HG03039 (cell line): Measurements from ENCODE around the gene DTHD1.

Source experiments
- ATAC-seq: cut with Tn5 transposase; IDR thresholded peaks from one replicate; pipeline ENCODE4 v1.9.1; 2021; ENCODE audit warnings: mild to moderate bottlenecking, moderate library complexity; ENCODE audit not compliant: unreplicated experiment

Gene DTHD1

GRCh38 chr4:36269101-36269500, 12.3 kb upstream of the DTHD1 start:
- no peak for ATAC-seq

DNA sequence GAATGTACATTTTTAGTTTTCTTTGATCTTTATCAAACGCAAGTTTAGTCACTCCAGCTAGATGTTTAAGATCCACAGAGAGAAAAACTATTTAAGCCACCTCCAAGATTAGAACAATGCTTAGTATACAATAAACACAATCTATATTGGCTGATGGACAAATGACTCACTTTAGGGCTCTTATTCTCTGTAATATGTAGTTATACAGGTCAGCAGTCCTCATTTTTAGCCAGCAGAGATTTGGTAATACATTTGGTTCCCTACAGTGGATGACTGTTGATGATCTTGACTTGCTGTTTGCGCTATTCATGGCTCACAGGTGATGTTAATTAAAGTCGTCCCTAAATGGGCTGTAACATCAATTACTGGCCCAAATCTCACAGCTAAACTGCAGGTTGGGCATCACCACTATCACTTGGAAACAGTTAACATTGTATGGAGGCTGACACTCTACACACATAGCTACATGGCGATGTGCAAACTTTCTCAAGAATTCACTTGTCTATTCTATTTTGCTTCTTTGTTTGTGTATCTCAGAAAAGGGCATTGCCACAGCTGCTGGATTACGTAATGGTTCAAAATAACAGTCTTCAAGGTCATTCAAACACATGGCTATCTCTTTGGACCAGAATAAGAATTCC, 11.8 kb upstream of the DTHD1 start:
- ATAC-seq, result no peak

DNA sequence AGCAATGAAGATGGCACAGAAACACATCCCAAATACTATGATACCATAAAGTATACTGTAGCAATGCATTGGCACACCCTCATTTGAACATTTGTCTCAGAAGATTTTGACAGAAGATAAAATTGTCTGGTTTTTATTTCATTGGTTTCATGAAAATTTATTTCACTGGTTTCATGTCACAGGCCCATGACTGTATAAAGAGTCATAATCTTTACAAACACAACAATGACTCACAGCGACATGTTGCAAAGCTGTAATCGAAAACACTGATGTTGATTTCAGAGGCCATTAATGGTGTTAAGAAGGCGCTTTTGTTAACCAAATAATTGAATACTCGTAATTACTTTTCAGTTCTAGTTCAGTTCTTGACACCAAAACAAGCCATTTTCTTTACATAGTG, 8.1 kb upstream of the DTHD1 start:
- no peak for ATAC-seq

GRCh38 chr4:36274158-36274557, 7.3 kb upstream of the DTHD1 start:
- ATAC-seq, result no peak

DNA sequence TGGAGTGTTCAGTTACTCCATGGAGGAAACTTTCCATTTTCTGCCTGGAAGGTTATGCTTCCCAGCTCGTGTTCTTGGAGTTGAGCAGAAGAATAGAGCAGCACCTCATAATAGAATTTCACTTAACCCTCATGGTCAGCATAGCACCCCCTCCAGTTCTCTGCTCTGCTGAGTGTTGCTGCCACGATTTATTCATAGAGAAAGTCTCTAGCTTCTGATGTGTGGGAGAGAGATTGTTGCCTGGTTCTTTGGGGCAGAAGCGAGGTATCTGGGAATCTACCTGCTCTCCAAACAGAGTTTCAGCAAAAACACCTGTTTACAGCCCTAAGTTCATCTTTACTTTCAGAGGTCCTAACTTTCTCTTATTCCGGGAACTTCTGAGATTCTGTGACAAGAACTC, 3.9 kb upstream of the DTHD1 start:
- ATAC-seq, result no peak

DNA sequence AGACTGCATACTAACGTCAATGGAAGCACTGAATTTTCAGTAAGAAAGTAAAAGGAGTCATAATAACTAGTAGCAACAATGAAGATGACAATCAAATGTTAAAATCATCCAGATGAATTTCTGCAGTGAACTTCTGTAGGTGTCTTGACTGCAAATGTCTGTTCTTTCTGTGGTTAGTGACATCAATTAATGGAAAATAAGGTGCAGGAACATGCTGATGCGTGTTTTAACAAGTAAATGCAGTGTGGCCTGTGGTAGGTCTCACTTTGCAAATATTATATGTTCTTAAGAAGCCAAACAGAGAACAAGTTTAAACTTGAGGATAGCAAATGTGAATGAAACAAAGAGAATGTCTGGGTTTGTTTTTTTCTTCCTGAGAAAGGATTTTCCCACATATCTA, 2.6 kb upstream of the DTHD1 start:
- no peak for ATAC-seq

GRCh38 chr4:36280555-36280954, 861 bp upstream of the DTHD1 start:
- no peak for ATAC-seq

GRCh38 chr4:36282503-36283030, 1.2 kb downstream of the DTHD1 start:
- no peak for ATAC-seq

- no peak for ATAC-seq
Measured at GRCh38 chr4:36283912-36284465, 2.6 kb downstream of the DTHD1 start.

DNA sequence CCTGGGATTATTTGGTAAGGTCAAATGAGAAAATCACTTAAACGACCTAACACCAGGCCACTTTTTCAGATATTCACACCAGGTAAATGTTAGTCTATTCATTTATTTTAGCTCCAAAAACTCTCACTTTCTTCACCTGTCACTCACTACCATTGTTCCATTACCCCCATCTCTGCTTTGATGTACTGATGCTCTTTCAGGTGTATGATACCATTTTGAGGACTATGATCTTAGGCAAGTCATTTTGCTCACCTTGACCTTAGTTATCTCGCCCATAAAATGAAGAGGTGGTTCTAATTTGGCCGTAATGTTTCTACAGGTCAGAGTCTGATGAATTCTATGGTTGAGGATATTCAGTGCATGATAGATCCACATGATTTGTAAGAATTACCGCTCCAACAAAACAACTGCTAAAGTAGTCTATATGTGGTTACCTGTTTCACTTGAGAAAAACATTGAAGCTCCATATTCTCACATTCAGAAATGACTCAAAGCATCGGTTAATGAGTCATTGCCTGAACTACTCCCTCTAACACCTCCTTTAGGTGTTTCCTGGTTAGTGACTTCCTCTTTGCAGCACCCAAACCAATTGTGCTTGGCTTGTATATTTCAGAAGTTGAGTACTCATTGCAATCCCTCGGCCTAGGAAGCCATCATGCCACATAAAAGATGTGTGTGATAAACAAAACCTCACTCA, 4.5 kb downstream of the DTHD1 start:
- ATAC-seq, result peak; percentile 99

- no peak for ATAC-seq
Measured at GRCh38 chr4:36286481-36286871, 5.1 kb downstream of the DTHD1 start.

DNA sequence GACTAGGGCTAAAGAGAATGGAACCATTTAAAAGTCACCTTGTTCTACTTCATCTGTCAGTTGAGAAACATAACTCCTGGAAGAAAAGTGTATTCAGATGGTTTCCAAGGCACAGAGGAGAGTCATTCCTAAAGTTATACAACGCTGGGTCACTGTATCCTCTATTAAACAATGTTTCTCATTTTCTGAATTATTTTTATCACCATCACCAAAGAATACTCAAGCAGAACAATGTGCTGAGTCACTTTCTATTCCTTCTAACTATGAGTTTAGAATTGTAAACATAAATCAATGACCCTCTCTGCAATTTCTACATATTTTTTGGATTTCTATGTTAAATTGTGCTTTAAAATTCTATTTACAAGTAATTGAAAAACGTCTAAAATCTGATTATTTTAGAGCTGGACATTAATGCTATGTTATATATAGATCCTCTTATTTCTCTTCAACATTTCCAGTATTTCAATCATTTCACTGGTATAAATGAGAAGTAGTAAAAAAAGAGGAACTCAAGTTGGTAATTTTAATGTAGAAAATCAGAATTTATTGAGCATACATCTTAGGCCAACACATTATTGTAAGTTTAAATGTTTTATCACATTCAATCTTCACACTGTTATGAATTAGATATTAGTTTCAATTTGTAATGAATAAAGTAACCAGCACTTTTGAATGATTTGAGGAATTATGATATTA, 7.5 kb downstream of the DTHD1 start:
- no peak for ATAC-seq

- no peak for ATAC-seq
Measured at GRCh38 chr4:36290641-36291040, 9.2 kb downstream of the DTHD1 start.

GRCh38 chr4:36292556-36293188, 11.3 kb downstream of the DTHD1 start:
- no peak for ATAC-seq

DNA sequence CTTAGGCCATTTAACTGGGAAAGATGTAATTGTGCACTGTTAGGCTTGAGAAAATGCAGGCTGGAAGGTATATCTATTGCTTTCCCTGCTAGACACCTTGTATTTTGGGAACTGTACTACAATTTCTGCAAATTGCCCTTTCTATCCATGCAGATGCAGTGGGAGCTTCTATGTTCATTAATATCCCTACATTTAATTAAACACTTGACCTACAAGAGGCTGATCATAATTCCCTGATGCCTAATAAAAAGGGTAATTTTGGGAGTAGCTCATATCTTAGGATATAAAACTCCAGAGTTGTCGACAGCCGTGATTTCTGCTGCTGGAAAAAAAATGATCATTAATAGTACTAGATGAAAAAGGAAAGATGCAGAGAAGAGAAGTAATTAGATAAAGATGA, 19.7 kb downstream of the DTHD1 start:
- ATAC-seq, result no peak

- no peak for ATAC-seq
Measured at GRCh38 chr4:36303426-36304137, 22.2 kb downstream of the DTHD1 start.

DNA sequence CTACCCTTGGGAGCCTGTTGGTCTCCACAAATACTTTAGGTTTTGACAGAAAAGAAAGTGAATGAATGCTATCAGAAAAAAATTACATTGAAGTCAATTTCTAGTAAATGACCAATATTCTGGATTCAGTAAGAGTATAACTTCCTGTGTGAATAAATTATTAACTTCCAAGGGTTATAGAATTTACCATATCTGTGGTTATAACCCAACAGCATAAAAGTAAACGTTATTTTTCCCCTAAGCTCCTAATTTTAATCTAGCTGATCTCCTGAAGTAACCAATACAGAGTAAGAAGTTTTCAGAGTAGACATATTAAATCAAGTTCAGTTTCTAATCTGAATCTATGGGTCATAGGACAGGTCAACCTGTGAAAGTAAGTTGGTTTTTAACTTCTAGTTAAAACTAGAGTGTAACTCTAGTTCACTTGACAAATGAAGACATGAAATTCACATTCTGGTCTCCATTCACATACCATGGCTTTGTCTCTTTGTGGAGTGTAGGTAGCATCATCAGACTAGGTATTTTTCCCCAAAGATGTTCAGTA, 22.8 kb downstream of the DTHD1 start:
- no peak for ATAC-seq

GRCh38 chr4:36308150-36308549, 26.7 kb downstream of the DTHD1 start:
- no peak for ATAC-seq

DNA sequence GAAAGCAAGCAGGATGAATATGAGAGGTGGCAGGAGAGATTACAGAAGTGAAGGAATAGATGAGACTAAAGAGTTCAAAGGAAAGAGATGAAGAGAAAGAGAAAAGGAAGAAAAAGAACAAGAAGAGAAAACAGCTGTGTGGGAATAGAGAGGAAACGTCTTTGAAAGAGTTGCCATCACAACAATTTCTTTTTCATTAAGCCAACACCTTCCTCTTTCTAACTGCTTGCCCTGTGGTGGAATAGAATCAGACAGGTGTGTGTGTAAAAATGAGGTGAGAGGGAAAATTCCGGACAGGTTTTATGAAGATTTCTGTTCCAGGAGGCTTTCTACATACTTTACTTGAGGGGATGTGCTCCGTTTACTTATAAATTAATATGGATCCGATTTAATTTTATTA, 28.8 kb downstream of the DTHD1 start:
- ATAC-seq, result no peak

DNA sequence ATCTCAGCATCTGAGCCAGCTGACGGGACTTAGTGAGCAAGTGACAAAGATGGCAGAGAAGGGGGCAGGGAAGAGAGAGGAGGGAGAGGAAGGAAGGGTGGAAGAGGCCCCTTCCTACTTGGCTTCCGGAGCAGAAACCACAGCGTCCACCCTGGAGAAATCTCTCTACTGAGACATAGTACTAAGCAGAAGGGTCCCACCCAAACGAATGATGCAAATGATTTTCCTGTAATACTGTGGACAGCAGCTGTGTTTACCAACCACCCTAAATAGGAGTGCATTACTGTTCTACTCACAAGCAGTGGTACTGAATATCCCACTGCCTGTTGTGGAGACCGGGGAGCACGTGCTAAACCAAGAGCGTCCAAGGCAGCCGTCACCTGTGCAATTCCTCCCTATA, 29.4 kb downstream of the DTHD1 start:
- peak; percentile 79 for ATAC-seq
